ENCODE data around the gene SRSF9. TPM values are rescaled to one million over a fixed set of nuclear protein-coding genes. Genes with fewer than 3 reads are reported as not detected.
A peak's percentile ranks its signal among the peaks of the same experiment; 100 is the strongest.
"Not testable (repeated sequence)": the region's sequence is repeated elsewhere in the genome, so short reads cannot be mapped to it uniquely, and the experiment has no call there.

Gene SRSF9
- total RNA-seq, 1 donor, result 192 TPM

DNA sequence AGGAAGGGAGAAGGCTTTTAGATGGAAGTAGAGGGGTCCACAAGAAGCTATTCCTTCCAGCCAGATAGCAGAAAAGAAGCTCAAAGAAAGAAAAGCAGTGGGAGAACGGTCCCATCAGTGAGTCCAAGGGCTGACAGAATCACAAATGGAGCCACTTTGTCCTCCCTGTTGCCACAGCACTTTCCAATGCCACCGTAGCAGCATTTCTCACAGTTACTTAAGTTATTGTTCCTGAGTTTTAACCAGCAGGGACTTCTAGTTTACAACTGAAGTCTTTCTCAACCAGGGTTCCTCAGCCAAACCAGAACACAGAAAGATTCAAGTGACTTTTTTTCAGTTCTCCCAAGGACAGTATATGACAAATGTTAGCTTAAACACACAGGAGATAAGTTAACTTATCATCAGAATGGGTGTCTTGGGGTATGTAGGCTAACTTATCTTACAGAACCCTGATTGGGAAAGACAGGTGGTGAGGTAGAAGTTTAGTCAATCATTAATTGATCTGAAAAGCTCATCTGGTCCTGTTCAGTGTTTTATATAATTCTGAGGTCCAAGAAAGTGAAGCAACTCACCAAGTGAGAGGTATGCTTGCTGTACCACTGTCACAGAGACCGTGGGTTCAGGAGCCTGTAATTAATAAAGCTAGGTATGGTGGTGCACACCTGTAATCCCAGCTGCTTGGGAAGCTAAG, 16.3 kb downstream of the SRSF9 start:
- TF ChIP-seq CTCF (IDR thresholded peaks at IDR 0.05; ENCODE audit: insufficient read depth, low read depth, low read length), result no peak
- no peak for DNase-seq (ENCODE audit: low read depth)
- no peak overlapping the region for H3K4me3 ChIP-seq (ENCODE audit: low read depth, low read length)

GRCh38 chr12:120452524-120452923, 17.0 kb downstream of the SRSF9 start:
- DNase-seq (ENCODE audit: low read depth), result not testable (repeated sequence)

GRCh38 chr12:120447992-120448391, 21.6 kb downstream of the SRSF9 start:
- H3K4me3 ChIP-seq (ENCODE audit: low read depth, low read length), result no peak overlapping the region
- no peak for TF ChIP-seq CTCF (IDR thresholded peaks at IDR 0.05; ENCODE audit: insufficient read depth, low read depth, low read length)
- DNase-seq (ENCODE audit: low read depth), result no peak

More at GRCh38 chr12:120452524-120452923, 17.0 kb downstream of the SRSF9 start:
- not testable (repeated sequence) for H3K4me3 ChIP-seq (ENCODE audit: low read depth, low read length)

- H3K4me3 ChIP-seq (ENCODE audit: low read depth, low read length), result peak overlapping the region; percentile 99
- not testable (repeated sequence) for DNase-seq (ENCODE audit: low read depth)
These were observed 22.7 kb downstream of the SRSF9 start for GRCh38 chr12:120446844-120447178.

GRCh38 chr12:120445911-120446843, 23.4 kb downstream of the SRSF9 start, which contains the start of the genes GATC and TRIAP1:
Gene GATC (plus strand): TSS chr12:120446444. CDS start chr12:120446481, 37 bp downstream.
Gene TRIAP1 (minus strand): TSS chr12:120446384. CDS start chr12:120446372, 12 bp downstream.
- peak; percentile 81 for DNase-seq (ENCODE audit: low read depth)
- peak within 1 kb of the TSS; percentile 99 for H3K4me3 ChIP-seq (ENCODE audit: low read depth, low read length)
- no peak for TF ChIP-seq CTCF (IDR thresholded peaks at IDR 0.05; ENCODE audit: insufficient read depth, low read depth, low read length)

GRCh38 chr12:120444676-120445075, 24.9 kb downstream of the SRSF9 start:
- no peak for TF ChIP-seq CTCF (IDR thresholded peaks at IDR 0.05; ENCODE audit: insufficient read depth, low read depth, low read length)
- DNase-seq (ENCODE audit: low read depth), result no peak
- H3K4me3 ChIP-seq (ENCODE audit: low read depth, low read length), result no peak overlapping the region

DNA sequence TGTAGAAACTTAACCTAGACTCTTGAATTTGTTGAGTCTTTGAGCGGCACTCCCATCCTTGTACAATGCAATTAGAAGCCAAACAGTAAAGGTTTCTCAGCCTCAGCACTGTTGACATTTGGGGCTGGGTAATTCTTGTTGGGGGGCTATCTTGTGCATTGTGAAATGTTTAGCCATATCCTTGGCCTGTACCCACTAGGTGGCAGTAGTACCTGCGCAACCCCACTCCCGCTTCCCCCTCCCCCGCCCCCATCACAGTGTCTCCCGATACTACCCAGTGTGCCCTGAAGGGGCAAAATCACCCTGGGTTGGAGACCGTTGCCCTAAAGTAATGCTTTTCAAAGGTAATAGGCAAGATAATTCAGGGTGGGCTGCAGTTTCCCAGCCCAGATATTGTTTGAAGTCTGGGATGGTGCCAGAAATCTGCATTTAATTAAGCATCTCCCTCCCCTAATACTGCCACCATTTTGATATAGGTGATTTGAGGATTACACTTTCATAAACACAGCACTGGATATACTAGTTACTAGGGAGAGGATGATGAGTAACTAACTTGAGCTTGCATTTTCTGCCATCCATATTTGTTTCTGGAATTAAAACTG, 29.8 kb downstream of the SRSF9 start:
- peak; percentile 48 for TF ChIP-seq CTCF (IDR thresholded peaks at IDR 0.05; ENCODE audit: insufficient read depth, low read depth, low read length)
- H3K4me3 ChIP-seq (ENCODE audit: low read depth, low read length), result no peak overlapping the region
- peak; percentile 63 for DNase-seq (ENCODE audit: low read depth)
